GM18505 (cell line): ENCODE data around the gene NCSTN.

Source experiments
- ATAC-seq: cut with Tn5 transposase; IDR thresholded peaks from one replicate; pipeline ENCODE4 v1.9.1; 2021; ENCODE audit not compliant: unreplicated experiment
- POLR2A ChIP-seq: IDR thresholded peaks from 4 replicates; pipeline ENCODE4 v1.6.1; 2011; ENCODE audit warnings: borderline replicate concordance; ENCODE audit not compliant: insufficient read depth, insufficient read length; ENCODE audit errors: extremely low read depth

Gene NCSTN

DNA sequence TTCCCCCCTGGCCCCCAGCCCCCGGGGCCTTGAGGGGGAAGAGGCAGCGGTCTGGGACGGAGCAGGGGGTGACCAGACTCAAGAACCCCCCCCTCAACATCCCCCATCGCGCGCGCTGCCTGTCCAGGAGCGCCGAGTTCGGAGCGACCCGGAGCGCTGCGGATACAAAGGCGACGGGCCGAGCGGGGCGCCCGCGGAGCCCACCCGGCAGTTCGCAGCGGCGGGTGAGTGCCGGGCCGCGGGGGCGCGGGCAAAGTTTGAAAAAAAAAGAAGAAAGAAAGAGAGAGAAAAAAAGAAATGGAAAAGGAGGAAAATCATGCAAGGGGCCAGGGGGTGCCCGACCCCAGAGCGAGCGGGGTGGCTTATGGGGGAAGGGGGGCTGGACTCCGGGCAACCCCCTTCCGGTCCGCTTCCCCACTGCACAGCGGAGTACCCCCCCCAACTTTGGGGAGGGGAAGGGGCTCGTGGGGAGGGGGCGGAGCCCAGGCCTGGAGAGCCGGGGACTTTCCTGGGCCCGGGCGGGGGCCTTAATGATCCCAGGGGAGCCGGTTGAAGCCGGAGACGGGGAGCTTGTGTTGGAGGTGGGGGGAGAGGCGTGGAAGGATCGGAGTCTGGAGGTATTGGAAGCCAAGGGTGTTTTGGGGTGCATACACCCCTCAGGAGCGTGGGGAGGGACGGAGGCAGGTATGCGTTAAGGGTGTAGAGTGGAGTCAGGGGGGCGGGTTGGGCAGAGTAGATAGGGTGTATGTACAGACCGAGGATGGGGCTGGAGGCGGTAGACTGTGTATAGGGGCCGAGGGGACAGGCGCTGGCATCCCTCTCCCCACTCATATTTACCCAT is 57.7 kb downstream of the NCSTN start:
- TF ChIP-seq POLR2A: no peak
- no peak for ATAC-seq

DNA sequence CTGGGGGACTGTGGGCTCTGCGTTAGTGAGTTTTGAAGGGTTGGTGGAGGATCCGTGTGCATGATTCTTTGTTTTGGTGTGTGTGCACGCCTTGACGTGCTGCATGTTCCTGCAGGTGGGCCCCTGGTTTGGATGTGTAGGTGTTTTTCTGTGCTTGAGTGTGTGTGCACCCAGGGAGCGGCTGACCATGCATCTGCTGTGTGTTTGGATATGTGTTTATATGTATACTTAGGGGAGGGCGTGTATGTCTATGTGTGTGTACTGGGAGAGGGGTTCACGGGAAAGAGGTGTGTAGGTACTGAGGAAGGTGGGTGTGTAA is 58.3 kb downstream of the NCSTN start:
- no peak for TF ChIP-seq POLR2A
- ATAC-seq: no peak

DNA sequence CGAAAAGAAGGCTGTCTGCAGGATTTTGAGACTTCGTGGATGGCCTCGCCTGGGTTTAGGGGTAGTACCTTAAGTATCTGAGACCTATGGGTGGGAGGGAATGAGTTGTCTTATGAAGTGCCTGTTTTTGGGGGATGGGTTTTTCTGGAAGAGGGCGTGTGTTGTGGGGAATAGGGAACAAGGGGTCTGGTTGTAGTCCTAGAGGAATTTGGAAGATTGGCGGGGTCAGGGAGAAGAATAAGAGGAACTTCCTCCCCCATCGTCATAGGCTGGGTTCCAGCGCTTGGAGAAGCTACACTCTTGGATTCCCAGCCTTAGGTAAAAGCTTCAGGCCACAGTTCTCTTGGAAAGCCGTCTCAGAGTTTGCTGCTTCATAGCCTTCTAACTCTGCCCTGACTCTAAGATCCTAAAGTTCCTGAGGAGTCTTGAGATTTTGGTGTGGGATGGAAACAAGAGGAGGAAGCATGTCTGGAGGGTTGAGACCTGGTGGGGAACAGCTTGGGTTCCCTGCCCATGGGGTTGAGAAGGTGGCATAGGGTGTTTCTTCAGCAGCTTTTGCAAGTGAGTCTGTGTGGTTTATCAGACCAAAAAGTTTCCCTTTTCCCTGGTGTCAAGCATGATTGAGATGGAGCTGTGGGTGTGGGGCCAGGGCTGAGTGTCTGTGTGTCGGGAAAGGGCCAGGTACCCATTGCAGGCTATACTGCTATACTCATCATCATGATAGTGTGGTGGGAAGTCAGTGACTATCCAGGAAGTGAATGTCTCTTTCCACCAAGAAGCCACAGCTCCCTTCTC is 59.0 kb downstream of the NCSTN start:
- no peak for ATAC-seq
- TF ChIP-seq POLR2A: no peak

DNA sequence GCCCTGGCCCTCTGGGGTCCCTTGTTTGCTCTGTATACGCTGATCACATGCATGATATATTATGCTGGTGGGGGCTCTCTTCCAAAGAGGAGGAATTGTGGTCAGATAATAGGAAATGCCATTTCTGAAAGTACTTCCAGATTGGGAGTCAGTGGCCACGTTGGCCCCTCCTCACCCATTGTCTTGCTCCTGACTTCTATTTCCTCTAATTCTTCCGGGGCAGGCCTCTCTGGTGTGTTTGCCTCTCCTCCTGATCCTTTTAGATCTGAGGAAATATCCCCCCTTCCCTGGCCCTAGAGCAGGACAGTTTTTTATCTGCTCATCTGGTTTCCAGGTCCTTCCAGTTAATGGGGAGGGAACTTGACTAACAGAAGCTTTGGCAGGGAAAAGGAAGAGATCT is 60.1 kb downstream of the NCSTN start:
- no peak for ATAC-seq
- no peak for TF ChIP-seq POLR2A

DNA sequence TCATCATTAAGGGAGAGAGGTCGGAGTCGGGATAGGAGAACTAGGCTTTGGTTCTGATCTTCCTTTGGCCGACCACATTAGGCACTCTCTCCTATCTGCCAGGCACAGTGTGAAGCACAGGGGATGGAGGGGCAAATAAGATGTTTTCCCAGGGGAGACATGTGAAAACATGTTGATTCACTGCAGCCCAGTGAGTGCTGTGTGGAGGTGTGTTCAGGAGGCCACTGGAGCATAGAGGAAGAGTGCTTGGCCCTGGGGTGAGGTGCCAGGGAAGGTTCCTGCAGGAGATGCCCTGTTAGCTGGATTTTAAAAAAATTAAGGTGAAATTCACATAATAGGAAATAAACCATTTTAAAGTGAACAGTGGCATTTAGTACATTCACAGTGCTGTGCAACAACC is 60.9 kb downstream of the NCSTN start:
- TF ChIP-seq POLR2A: no peak
- ATAC-seq: no peak

DNA sequence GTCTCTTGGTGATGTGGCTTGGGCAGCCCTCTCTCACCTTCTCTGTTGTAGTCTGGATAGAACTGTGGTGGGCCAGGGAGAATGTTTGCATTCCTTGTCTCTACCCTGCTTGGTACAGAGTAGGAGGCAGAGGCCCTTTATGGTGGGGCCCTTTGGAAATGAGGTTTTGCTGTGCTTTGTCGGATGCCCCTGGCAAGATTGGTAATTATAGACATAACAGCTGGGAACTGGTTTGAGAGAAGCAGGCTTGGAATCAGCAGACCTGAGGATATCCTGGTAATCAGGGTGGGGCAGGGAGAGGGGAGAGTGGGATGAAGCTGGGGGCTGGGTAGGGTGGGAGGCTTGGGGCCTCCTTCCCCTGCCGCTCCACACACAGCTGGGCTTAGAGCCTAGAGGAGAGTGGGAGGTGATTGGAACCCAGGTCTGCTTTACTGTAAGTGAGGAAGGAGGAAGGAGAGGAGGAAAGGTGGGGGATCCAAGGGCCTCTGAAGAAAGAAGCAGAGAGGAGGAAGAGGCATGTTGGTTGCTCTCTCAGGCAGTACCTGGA is 62.2 kb downstream of the NCSTN start:
- no peak for ATAC-seq
- no peak for TF ChIP-seq POLR2A

DNA sequence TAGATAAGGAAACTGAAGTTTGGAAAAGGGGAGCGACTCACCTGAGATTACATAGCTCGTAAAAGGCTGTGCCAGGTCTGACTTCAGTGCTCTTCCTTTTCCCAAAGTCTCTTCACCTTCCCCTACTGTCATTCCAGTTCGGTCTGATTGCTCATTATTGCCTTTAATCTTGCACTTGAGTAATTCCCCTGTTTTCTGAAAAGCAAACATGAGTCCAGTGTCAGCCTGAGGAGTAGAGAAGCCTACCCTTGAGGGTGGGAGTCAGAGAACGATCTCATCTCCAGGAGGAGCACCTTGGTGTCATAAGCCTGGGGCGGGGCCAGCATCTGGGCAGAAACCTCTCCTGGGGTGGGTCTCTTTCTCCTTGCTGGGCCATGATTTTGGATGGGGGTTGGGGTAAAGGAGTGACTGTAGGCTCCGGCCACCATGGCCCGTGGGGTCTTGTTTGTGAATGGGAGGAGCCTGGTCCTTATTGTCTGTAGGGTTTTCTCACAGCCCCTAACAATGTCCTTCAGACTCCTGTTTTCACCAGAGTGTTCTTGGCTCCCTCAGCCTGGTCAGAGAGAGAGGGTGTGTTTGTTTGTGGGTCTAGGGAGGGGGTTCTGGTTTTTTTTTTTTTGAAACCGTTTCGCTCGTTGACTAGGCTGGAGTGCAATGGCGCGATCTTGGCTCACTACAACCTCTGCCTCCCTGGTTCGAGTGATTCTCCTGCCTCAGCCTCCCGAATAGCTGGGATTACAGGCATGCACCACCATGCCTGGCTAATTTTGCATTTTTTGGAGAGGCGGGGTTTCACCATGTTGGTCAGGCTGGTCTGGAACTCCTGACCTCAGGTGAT is 63.2 kb downstream of the NCSTN start:
- TF ChIP-seq POLR2A: no peak
- ATAC-seq: no peak

DNA sequence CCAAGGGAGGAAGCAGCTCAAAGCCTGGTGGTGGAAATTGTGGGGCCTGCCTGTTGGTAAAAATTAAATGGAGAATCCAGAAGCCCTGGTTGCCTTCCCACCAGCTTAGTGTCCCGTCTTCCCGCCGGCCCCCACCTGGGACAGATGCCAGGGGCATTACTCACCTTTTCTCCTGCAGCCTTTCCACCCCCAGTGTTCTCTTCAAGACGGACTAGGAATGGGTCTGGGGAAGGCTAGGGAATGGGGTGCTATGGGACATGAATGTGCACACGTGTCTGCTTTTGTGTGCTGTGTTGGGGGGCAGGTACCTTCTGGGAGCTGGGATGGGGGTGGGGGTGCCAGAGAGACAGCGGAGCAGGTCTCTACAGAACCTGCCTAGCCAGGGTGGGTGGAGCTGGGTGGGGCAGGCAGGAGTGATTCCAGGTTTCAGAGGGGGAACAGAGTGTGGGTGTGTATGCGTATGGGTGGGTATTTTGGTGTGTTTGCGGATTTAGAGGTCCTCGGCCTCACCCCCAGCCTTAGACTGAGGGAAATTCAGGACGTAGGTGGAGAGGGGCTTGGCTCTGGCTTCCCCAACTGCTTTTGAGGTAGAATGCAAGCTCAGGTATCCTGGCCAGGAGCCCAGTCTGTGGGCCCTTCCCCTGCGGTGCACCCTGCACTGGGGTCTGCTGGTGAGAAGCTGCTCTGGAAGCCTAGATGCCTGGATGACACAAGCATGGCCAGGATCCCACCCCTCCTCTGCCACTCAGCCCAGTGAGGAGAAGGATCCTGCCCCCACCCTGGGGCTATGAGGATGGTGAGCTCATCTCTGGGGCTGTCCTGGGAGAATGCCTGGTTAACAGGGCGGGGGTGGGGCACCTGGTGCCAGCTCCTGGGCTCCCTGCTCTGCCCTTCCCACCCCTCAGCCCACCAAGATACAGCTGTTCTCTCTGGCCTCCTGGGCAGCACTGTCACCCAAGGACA is 64.9 kb downstream of the NCSTN start:
- TF ChIP-seq POLR2A: no peak
- ATAC-seq: no peak
